ENCODE measurements around the gene APBA1. TPM values are rescaled to one million over a fixed set of nuclear protein-coding genes. Genes with fewer than 3 reads are reported as not detected.

Gene APBA1
- total RNA-seq, 2 donors from 2014 or later = 2.8 to 3.8 TPM

DNA sequence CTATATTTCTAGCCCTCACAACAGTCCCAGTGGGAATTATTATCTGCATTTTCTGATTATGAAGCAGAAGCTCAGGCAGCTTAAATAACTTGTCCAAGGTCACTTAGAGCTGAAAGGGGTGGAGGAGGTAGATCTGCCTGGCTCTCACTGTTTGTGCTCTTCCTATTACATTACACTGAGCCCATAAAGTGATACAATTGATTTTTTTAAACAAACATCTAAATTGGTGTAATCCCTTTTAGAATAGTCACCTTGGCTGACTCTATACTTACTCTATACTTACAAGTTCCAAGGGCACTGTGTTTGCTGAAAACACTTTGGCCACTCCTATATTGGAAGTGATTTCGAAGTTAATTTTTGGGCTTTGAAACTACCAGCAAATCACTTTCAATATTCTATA is 144.7 kb downstream of the APBA1 start:
- H3K27ac Mint-ChIP-seq = no peak overlapping the region
- no peaks in the 10 kb centered on the region for H3K36me3 Mint-ChIP-seq (ENCODE audit: low read depth)
- ATAC-seq (replicated peaks) = no peak
- peaks cover 4% of the 10 kb centered on the region for H3K9me3 Mint-ChIP-seq
- no peak overlapping the region for H3K4me3 Mint-ChIP-seq
- H3K4me1 Mint-ChIP-seq = no peaks in the 10 kb centered on the region
- H3K27me3 Mint-ChIP-seq = no peaks in the 10 kb centered on the region

DNA sequence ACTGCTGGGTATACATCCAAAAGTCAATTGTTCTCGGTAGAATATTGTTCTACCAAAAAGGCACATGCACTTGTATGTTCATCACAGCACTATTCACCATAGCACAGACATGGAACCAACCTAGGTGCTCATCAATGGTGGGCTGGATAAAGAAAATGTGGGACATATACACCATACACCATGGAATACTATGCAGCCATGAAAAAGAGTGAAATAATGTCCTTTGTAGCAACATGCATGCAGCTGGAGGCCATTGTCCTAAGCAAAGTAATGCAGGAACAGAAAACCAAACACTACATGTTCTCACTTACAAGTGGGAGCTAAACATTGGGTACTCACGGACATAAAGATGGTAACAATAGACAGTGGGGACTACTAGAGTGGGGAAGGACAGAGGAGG is 145.5 kb downstream of the APBA1 start:
- Mint-ChIP-seq H3K9me3 (peaks cover 4% of the 10 kb centered on the region), H3K36me3 (ENCODE audit: low read depth) (no peaks in the 10 kb centered on the region), H3K4me3 (no peak overlapping the region), H3K27me3 (no peaks in the 10 kb centered on the region), H3K4me1 (no peaks in the 10 kb centered on the region), H3K27ac (no peak overlapping the region)
- ATAC-seq (replicated peaks) = no peak

DNA sequence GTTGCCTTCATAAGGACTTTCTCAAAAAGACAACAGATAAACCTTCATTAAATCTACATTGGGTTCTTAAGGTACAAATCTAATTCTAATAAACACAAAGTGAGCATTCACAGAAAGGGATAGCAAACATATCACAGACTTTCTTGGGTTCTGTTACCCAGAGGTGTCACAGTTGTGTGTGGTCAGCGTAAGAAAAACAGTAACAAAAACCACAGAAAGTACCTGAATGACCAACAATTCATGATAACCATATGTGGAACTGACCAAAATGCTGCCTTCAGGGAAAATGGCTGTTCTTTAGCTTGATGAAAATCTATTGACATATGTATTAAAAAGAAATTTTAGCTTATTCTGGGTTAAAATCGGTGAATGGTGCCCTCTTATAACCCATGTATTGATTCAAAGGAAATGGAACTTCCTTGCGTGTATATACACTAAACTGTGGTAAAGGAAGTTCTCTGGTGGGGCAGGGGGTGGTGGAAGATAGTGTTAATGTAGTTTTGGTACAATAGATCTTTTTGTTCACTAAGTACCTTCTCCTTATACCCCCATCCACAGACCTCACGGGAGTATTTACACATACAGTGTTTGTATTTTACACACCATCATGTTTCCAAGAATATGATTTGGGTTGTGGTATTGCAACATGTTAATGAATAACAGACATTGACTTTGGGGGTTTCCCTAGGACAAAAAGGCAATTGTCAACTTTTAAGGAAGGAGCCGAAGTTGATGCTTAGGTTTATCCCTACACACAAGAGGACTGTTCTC is 152.5 kb downstream of the APBA1 start:
- H3K9me3 Mint-ChIP-seq = no peaks in the 10 kb centered on the region

DNA sequence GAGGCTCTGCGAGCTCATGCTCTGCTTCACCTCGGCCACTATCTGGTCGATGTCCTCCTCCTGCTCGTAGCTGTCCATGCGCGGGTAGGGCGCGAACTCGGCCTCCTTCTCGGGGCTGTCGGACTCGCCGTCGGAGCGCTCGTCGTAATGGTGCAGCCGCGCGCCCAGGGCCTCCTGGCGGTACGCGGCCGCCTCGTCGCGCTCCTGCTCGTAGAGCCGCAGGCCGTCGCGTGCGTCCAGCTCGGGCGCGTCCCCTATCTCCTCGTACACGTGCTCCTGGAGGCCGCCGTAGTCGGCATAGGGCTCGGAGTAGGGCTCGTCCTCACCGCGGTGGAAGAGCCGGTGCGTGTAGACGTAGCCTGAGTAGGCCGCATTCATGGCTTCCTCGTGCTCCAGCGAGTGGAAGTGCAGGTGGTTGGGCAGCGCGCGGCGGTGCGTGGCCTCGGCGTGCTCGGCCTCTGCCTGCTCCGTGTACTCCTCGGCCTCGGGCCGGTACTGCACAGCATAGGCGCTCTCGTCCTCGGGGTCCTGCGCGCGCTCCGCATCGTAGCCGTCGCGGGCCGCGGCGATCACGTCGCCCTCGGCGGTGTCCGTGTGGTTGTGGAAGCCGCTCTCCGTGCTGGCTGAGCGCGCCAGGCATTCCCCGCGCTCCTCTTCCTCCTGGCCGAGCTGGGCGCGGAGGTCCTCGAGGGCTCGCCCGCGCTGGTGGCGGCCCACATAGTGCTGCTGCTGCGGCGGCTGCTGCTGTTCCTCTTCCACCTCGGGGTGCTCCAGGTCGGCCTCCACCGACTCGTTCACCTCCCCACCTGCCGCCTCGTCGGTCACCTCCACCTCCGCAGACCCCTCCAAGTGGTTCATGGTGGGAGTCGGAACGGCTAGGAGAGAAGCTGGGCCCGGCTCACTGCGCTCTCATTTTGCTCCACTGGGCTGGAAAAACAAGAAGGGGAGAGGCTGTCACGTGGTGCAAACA is 155.5 kb downstream of the APBA1 start:
- H3K4me1 Mint-ChIP-seq = no peaks in the 10 kb centered on the region
- no peak overlapping the region for H3K27ac Mint-ChIP-seq
- no peaks in the 10 kb centered on the region for H3K9me3 Mint-ChIP-seq
- H3K4me3 Mint-ChIP-seq = no peak overlapping the region
- H3K27me3 Mint-ChIP-seq = no peaks in the 10 kb centered on the region
- no peak for ATAC-seq (replicated peaks)
- H3K36me3 Mint-ChIP-seq (ENCODE audit: low read depth) = no peaks in the 10 kb centered on the region

More for the DNA sequence above, 152.5 kb downstream of the APBA1 start:
- Mint-ChIP-seq H3K27ac (no peak overlapping the region), H3K27me3 (no peaks in the 10 kb centered on the region), H3K4me1 (no peaks in the 10 kb centered on the region), H3K36me3 (ENCODE audit: low read depth) (no peaks in the 10 kb centered on the region), H3K4me3 (no peak overlapping the region)
- peak; percentile 70 for ATAC-seq (replicated peaks)

DNA sequence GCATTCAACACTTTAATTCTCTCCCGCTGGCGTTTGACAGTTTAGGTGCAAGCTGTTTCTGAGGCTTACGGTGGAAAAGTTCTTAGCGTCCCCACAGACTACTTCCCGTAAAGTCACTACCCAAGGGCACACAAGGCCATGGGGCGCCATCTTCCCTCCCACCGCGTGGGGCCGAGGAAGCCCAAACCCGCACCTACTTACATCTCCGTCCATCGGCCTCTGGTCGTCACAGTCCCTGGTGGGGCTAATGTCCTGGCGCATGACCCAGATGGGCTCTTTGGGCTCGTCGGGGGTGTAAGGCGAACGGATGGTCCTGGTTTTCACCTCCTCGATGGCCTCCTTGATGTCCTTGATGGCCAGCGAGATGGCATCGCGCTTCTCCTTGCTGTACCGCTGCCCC is 156.4 kb downstream of the APBA1 start:
- Mint-ChIP-seq H3K9me3 (no peaks in the 10 kb centered on the region), H3K27ac (no peak overlapping the region), H3K36me3 (ENCODE audit: low read depth) (no peaks in the 10 kb centered on the region), H3K4me1 (no peaks in the 10 kb centered on the region), H3K27me3 (no peaks in the 10 kb centered on the region), H3K4me3 (no peak overlapping the region)
- ATAC-seq (replicated peaks) = no peak

DNA sequence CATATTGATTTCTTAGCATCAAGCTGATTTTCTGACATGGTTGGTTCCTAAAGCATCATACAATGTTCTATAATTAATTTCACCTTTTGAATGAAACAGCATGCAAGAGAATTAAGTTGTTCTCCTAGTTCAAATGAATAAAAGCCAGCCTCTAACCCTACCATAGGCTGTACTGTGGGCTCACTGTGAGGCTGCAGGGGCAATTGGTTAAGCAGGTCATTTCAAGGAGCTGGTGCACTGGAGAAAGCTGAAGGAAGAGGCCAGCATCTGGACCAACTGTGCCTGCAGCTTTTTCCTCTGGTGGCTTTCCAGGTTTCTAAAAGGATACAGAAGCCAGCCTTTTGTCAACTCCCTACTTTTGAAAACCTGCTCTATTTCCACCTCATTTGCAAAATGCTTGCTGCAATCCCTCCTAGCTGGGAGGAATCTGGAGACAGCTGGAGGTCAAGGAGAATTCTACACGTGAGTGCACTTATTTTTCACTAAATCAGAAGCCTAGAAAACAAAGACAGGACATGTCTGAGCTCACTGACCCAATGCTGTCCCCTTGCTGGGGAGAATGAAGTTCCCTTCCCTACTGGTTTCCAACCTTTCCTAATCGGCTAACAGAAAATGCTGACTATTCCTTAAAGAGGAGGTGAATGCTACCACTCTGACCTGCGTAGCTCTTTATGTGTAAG is 158.9 kb downstream of the APBA1 start:
- Mint-ChIP-seq H3K27ac (no peak overlapping the region), H3K9me3 (no peaks in the 10 kb centered on the region), H3K4me1 (no peaks in the 10 kb centered on the region), H3K4me3 (no peak overlapping the region), H3K27me3 (no peaks in the 10 kb centered on the region), H3K36me3 (ENCODE audit: low read depth) (no peaks in the 10 kb centered on the region)
- no peak for ATAC-seq (replicated peaks)

DNA sequence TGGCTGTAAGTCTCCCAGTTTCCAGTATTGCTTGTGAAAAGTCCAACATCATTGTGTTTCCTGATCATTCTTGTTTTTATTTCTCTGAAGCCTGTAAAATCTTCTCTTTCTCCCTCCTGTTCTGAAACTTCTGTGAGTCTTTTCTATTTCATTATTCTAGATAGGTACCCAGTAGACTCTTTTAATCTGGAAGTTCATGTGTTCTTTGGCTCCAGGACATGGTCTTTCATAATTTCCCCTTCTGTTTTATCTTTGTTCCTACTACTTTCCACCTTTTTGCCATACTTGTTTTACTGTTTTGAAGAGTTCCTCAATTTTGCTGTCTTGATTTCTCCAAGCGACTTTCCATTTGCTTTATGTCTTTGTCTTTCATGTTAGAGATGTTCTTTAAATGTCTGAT is 168.1 kb downstream of the APBA1 start:
- no peak overlapping the region for H3K27ac Mint-ChIP-seq
- no peak overlapping the region for H3K4me3 Mint-ChIP-seq
- H3K36me3 Mint-ChIP-seq (ENCODE audit: low read depth) = no peaks in the 10 kb centered on the region
- H3K4me1 Mint-ChIP-seq = peaks cover 5% of the 10 kb centered on the region
- H3K9me3 Mint-ChIP-seq = no peaks in the 10 kb centered on the region
- no peaks in the 10 kb centered on the region for H3K27me3 Mint-ChIP-seq
- no peak for ATAC-seq (replicated peaks)

DNA sequence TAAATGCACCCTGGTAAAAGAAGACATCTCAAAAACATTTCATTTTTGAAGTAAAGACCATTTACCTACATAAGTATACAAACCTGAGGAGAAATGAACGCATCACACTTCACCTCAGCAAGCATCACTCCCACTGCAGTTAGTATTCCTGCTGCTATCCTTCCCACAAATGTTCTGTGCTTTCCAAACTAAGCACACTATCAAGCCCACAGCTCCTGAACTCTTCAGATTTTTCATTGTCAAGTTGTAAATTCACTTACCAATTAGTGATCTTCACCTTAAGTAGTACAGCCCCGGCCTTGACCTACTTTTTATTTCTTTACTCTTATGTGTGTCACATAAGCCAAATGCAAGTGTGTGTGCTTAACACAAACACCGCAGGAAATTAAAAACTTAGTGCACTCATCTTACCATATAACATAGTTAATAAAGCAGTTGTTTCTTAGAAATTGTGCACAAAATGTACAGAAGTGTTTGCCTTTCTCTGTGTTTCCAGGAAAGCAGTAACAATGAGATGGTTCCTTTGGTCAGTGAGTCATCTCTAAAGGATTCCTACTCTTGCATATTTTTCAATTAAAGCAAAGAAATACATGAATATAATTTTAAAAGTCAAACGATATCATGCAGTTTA is 169.4 kb downstream of the APBA1 start:
- peak; percentile 79 for ATAC-seq (replicated peaks)
- peak overlapping the region; percentile 44 for H3K27ac Mint-ChIP-seq
- no peaks in the 10 kb centered on the region for H3K27me3 Mint-ChIP-seq
- peaks cover 5% of the 10 kb centered on the region for H3K4me1 Mint-ChIP-seq
- peak overlapping the region; percentile 51 for H3K4me3 Mint-ChIP-seq
- H3K36me3 Mint-ChIP-seq (ENCODE audit: low read depth) = no peaks in the 10 kb centered on the region
- no peaks in the 10 kb centered on the region for H3K9me3 Mint-ChIP-seq

DNA sequence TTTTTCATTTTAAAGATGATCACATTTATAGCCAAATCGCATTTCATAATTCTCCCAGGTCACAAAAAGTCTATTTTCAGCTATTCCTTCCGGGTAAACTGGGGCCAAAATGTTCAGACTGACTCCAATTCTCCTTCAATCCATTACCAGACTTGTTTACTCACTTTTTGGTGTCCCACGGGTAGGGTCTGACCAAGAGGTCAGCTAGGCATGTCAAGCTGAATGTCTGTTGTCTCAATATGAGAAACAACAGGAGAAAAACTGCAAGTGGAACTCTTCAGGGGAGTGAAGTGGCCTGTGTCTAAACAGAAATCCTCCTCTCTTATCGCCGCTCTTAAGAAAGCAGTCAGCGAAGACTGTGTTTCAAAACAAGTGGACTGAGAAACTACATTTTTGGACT is 171.3 kb downstream of the APBA1 start:
- peak overlapping the region; percentile 51 for H3K4me3 Mint-ChIP-seq
- H3K36me3 Mint-ChIP-seq (ENCODE audit: low read depth) = no peaks in the 10 kb centered on the region
- H3K9me3 Mint-ChIP-seq = no peaks in the 10 kb centered on the region
- no peak for ATAC-seq (replicated peaks)
- H3K27ac Mint-ChIP-seq = no peak overlapping the region
- H3K27me3 Mint-ChIP-seq = no peaks in the 10 kb centered on the region
- H3K4me1 Mint-ChIP-seq = peaks cover 11% of the 10 kb centered on the region

DNA sequence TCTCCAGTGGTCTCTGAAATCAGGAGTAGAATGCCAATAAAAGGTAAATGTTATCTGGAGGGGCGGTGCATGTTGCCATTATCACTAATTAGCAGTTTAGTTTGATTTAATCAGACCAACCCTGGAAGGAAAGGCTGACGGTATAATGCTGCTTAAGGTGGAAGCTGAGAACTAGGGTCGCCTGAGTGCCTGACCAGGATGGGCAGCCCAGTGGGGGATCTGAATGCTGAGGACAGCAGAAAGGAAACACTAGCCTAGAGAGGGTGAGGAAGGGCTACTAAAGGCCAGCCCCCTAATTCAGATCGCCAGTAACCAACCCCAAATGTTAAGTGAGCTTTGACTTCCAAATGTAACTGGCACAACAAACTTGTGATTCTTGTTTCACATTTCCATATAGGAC is 172.2 kb downstream of the APBA1 start:
- Mint-ChIP-seq H3K9me3 (no peaks in the 10 kb centered on the region), H3K4me3 (no peak overlapping the region), H3K4me1 (peaks cover 11% of the 10 kb centered on the region), H3K27me3 (no peaks in the 10 kb centered on the region), H3K36me3 (ENCODE audit: low read depth) (no peaks in the 10 kb centered on the region), H3K27ac (no peak overlapping the region)
- ATAC-seq (replicated peaks) = no peak

DNA sequence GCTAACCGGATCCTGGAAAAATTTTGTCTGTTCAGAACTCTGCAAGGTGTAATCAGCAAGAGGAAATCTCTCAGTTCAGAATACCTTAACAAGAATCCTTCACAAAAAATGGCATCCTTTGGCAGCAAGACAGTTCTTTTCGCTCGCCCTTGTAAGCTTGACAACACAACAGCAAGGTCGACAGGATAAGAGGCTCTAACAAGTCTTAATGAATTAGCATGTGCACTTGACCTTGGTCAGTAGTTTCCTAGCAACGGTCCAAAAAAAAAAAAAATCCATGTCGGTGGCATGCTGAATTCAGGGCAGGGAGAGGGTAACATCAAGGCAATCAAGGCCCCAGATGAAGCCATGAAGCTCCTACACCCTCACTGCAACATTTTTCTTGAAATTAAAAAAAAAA is 172.8 kb downstream of the APBA1 start:
- H3K36me3 Mint-ChIP-seq (ENCODE audit: low read depth) = no peaks in the 10 kb centered on the region
- no peaks in the 10 kb centered on the region for H3K27me3 Mint-ChIP-seq
- no peak for ATAC-seq (replicated peaks)
- H3K27ac Mint-ChIP-seq = no peak overlapping the region
- no peak overlapping the region for H3K4me3 Mint-ChIP-seq
- H3K9me3 Mint-ChIP-seq = no peaks in the 10 kb centered on the region
- peaks cover 11% of the 10 kb centered on the region for H3K4me1 Mint-ChIP-seq

DNA sequence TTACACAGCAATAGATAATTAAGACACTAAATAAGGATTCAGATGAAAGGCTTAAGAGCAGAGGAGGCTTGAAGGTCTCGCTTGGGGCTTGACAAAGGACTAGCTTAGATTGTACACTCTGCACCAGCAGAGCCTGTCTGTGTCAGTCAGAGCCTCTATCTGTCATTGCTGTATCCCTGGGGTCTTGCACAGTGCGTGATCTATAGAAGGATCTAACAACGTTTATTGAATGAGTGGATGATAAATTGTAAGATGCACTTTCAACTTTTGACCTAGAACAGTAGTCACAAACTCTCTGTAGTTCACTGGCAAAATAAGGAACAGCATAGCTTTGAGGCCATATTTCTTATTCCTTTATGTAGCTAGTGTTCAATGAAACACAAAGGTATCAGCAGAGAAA is 173.7 kb downstream of the APBA1 start:
- Mint-ChIP-seq H3K4me1 (peaks cover 11% of the 10 kb centered on the region), H3K27me3 (no peaks in the 10 kb centered on the region), H3K36me3 (ENCODE audit: low read depth) (no peaks in the 10 kb centered on the region), H3K4me3 (no peak overlapping the region), H3K27ac (no peak overlapping the region), H3K9me3 (no peaks in the 10 kb centered on the region)
- ATAC-seq (replicated peaks) = no peak

DNA sequence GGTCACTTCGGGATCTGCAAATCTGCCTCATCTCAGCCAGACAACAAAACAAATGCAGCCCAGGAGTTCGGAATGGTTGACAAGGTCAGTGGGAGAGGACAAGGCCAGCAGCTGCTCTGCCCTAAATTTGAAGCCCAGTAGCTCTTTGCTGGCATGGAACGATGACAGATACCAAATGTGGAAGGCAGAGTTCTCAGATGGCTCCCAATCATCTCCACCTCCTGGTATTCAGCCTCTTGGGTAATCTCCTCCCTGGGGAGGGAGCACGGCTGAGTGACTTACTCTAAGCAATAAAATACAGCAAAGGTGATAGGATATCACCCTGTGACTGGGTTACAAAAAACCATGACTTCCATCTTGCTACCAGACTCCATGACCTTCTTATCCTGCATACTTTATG is 174.4 kb downstream of the APBA1 start:
- no peaks in the 10 kb centered on the region for H3K27me3 Mint-ChIP-seq
- H3K36me3 Mint-ChIP-seq (ENCODE audit: low read depth) = no peaks in the 10 kb centered on the region
- H3K9me3 Mint-ChIP-seq = no peaks in the 10 kb centered on the region
- H3K4me3 Mint-ChIP-seq = no peak overlapping the region
- peaks cover 10% of the 10 kb centered on the region for H3K4me1 Mint-ChIP-seq
- ATAC-seq (replicated peaks) = no peak
- H3K27ac Mint-ChIP-seq = no peak overlapping the region

DNA sequence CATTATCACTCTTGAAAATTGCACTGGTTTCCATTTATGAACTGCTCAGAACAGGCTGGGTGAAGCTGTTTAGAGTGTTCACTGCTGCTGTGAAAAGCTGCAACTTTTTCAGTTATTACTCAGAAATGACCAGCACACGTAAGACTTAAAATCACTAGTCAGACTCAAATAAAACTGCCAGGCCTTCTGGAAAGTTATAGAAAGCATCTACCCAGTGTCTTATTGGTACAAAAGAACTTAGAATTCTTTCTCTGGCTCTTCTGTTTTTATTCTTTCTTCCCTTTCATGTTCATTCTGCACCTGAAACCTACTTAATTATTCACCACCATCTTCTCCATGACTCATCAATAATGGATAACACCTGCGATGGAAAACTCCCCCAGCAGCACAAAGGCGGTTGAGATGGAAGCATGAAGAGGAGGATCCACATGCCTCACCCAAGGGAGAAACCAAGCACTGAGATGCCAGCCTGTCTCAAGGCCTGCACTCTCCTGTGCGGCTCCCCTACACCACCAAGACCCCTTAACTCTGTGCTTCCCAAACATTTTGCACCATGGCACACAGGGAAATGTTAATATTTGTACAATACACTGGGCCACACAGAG is 175.2 kb downstream of the APBA1 start:
- Mint-ChIP-seq H3K27ac (peak overlapping the region; percentile 51), H3K27me3 (no peaks in the 10 kb centered on the region), H3K9me3 (no peaks in the 10 kb centered on the region), H3K4me3 (peak overlapping the region; percentile 40), H3K36me3 (ENCODE audit: low read depth) (no peaks in the 10 kb centered on the region), H3K4me1 (peaks cover 6% of the 10 kb centered on the region)
- peak; percentile 79 for ATAC-seq (replicated peaks)
